HepG2 (cell line): Measurements from ENCODE around the gene STK36. TPM values are rescaled to one million over a fixed set of nuclear protein-coding genes. Genes with fewer than 3 reads are reported as not detected.

Source experiments
- HNRNPH1 ChIP-seq: fragments of 200-400 bp; formaldehyde crosslinking; optimal IDR thresholded peaks from 2 replicates; pipeline ENCODE3; 2017; ENCODE audit warnings: mild to moderate bottlenecking, low read depth, low read length
- PCBP2 ChIP-seq: fragments of 200-400 bp; formaldehyde crosslinking; optimal IDR thresholded peaks from 2 replicates; pipeline ENCODE3; 2018; ENCODE audit warnings: low read length, low read depth; ENCODE audit not compliant: poor library complexity, severe bottlenecking
- RFX1 ChIP-seq: fragments of 450-650 bp; IDR thresholded peaks from 2 replicates; pipeline ENCODE4 v1.6.1; 2017
- TARDBP ChIP-seq: sonication (generic); formaldehyde crosslinking; IDR thresholded peaks from 2 replicates; pipeline ENCODE4 v1.8.0; 2022; ENCODE audit warnings: mild to moderate bottlenecking, missing genetic modification reagents
- ZFP36 ChIP-seq: fragments of 150-350 bp; IDR thresholded peaks from 2 replicates; pipeline ENCODE4 v1.6.1; 2018; ENCODE audit warnings: borderline replicate concordance, low read length, low read depth; ENCODE audit not compliant: partially characterized antibody
- ZNF503 ChIP-seq: sonication (generic); formaldehyde crosslinking; IDR thresholded peaks from 2 replicates; pipeline ENCODE4 v1.4.0; 2020; ENCODE audit warnings: missing genetic modification reagents
- ZNF704 ChIP-seq: sonication (generic); formaldehyde crosslinking; IDR thresholded peaks from 2 replicates; pipeline ENCODE4 v1.8.1; 2023; ENCODE audit warnings: mild to moderate bottlenecking, inconsistent platforms, moderate library complexity, missing genetic modification reagents, borderline replicate concordance
- ZNF879 ChIP-seq: sonication (generic); formaldehyde crosslinking; IDR thresholded peaks from 2 replicates; pipeline ENCODE4 v1.8.1; 2023; ENCODE audit warnings: missing genetic modification reagents
- polyA plus RNA-seq, 8 experiments: library from polyadenylated mRNA; depleted of rRNA in 3 of 8; stranded (reverse) in 7 of 8; unstranded in 1 of 8; fragments of >200 nt; fragmentation: Illumina TruSeq in 4 of 8; extraction: Trizol in 4 of 8; gene quantifications; 2 replicates each; pipeline versions ENCODE4 v1.2.1 to v1.2.3, GENCODE V29; 2011 to 2016; ENCODE audit warnings: low read depth in 4 of 8, missing spikeins in 1 of 8, mixed read lengths in 1 of 8; ENCODE audit not compliant: insufficient read depth in 1 of 8
- total RNA-seq, 5 experiments: library from RNA; depleted of rRNA; stranded (reverse); fragments of >200 nt; fragmentation: Illumina TruSeq; extraction: Trizol; gene quantifications; 2 replicates each; pipeline ENCODE4 v1.2.3, GENCODE V29; 2016; ENCODE audit warnings: low read depth in 1 of 5
- TF ChIP-seq, protein P1 (sequence below): IDR thresholded peaks from 2 replicates; pipeline ENCODE4 v1.4.0; 2020; ENCODE audit warnings: mild to moderate bottlenecking, missing genetic modification reagents
- TF ChIP-seq, protein P2 (sequence below): sonication (generic); formaldehyde crosslinking; conservative IDR thresholded peaks from 2 replicates; pipeline ENCODE4 v1.4.0; 2020; ENCODE audit warnings: missing genetic modification reagents
- TF ChIP-seq, protein P3 (sequence below): sonication (generic); formaldehyde crosslinking; IDR thresholded peaks from 2 replicates; pipeline ENCODE4 v1.4.0; 2020; ENCODE audit warnings: mild to moderate bottlenecking, missing genetic modification reagents

Gene STK36
- total and polyA plus RNA-seq, 2 of the 13 experiments (the other 11 are each of a cell fraction or from before 2014, with no cell fraction given): 45.9 to 83.5 TPM

DNA sequence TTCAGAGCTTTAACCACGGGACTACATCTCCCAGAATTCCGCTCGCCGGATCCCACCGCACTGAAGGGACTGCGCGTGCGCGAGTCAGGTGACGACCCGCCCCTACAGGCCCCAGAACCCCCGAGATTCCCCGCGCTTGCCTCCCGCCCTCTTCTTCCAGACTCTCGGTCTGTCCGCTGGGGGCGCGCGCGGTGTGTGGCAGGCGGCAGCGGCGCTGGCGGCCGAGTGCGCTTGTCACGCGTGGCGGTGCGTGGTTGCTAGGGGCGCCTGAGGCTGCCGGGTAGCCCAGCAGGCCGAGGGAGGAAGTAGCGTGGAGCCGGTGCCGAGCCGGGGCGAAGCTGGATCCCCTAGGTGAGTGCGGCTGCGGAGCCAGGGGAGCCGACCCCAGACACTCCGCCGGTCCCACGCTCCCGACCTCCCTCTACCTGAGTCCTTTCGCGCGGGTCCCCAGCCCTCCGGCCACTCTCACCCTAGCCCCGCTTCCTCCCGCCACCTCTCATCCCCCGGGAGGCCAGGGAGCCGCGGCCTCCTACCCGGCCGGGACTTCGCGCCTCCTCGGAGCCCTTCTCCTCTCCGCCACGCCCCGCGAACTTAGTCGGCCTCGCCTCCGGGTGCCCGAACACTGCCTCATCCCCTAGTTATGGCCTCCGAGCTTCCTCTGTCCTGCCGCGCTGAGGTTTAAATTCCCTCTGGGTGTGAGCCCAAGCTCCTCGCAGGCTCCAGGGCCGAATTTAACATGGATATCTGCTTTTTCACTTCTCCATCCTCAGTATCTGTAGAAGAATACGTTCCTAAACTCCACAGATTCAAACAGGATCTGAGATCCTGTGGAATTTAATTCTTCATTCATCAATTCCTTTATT is 39.0 kb downstream of the STK36 start, which contains the start of gene TTLL4 (continued):
- TF ChIP-seq, protein P1, sequence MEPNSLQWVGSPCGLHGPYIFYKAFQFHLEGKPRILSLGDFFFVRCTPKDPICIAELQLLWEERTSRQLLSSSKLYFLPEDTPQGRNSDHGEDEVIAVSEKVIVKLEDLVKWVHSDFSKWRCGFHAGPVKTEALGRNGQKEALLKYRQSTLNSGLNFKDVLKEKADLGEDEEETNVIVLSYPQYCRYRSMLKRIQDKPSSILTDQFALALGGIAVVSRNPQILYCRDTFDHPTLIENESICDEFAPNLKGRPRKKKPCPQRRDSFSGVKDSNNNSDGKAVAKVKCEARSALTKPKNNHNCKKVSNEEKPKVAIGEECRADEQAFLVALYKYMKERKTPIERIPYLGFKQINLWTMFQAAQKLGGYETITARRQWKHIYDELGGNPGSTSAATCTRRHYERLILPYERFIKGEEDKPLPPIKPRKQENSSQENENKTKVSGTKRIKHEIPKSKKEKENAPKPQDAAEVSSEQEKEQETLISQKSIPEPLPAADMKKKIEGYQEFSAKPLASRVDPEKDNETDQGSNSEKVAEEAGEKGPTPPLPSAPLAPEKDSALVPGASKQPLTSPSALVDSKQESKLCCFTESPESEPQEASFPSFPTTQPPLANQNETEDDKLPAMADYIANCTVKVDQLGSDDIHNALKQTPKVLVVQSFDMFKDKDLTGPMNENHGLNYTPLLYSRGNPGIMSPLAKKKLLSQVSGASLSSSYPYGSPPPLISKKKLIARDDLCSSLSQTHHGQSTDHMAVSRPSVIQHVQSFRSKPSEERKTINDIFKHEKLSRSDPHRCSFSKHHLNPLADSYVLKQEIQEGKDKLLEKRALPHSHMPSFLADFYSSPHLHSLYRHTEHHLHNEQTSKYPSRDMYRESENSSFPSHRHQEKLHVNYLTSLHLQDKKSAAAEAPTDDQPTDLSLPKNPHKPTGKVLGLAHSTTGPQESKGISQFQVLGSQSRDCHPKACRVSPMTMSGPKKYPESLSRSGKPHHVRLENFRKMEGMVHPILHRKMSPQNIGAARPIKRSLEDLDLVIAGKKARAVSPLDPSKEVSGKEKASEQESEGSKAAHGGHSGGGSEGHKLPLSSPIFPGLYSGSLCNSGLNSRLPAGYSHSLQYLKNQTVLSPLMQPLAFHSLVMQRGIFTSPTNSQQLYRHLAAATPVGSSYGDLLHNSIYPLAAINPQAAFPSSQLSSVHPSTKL (CRISPR knock-in tag): peak; percentile 80
- TF ChIP-seq, protein P2, sequence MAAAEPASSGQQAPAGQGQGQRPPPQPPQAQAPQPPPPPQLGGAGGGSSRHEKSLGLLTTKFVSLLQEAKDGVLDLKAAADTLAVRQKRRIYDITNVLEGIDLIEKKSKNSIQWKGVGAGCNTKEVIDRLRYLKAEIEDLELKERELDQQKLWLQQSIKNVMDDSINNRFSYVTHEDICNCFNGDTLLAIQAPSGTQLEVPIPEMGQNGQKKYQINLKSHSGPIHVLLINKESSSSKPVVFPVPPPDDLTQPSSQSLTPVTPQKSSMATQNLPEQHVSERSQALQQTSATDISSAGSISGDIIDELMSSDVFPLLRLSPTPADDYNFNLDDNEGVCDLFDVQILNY (CRISPR knock-in tag): peak; percentile 91
- peak; percentile 87; the same call in 1 of the 2 replicates for TF ChIP-seq ZNF704 (CRISPR knock-in tag)
- TF ChIP-seq HNRNPH1: no peak
- TF ChIP-seq ZNF503 (CRISPR knock-in tag): no peak; the same call in 1 of the 2 replicates
- no peak for TF ChIP-seq PCBP2
- TF ChIP-seq ZNF879 (CRISPR knock-in tag): no peak
- TF ChIP-seq TARDBP (CRISPR knock-in tag): peak; percentile 74
- TF ChIP-seq, protein P3, sequence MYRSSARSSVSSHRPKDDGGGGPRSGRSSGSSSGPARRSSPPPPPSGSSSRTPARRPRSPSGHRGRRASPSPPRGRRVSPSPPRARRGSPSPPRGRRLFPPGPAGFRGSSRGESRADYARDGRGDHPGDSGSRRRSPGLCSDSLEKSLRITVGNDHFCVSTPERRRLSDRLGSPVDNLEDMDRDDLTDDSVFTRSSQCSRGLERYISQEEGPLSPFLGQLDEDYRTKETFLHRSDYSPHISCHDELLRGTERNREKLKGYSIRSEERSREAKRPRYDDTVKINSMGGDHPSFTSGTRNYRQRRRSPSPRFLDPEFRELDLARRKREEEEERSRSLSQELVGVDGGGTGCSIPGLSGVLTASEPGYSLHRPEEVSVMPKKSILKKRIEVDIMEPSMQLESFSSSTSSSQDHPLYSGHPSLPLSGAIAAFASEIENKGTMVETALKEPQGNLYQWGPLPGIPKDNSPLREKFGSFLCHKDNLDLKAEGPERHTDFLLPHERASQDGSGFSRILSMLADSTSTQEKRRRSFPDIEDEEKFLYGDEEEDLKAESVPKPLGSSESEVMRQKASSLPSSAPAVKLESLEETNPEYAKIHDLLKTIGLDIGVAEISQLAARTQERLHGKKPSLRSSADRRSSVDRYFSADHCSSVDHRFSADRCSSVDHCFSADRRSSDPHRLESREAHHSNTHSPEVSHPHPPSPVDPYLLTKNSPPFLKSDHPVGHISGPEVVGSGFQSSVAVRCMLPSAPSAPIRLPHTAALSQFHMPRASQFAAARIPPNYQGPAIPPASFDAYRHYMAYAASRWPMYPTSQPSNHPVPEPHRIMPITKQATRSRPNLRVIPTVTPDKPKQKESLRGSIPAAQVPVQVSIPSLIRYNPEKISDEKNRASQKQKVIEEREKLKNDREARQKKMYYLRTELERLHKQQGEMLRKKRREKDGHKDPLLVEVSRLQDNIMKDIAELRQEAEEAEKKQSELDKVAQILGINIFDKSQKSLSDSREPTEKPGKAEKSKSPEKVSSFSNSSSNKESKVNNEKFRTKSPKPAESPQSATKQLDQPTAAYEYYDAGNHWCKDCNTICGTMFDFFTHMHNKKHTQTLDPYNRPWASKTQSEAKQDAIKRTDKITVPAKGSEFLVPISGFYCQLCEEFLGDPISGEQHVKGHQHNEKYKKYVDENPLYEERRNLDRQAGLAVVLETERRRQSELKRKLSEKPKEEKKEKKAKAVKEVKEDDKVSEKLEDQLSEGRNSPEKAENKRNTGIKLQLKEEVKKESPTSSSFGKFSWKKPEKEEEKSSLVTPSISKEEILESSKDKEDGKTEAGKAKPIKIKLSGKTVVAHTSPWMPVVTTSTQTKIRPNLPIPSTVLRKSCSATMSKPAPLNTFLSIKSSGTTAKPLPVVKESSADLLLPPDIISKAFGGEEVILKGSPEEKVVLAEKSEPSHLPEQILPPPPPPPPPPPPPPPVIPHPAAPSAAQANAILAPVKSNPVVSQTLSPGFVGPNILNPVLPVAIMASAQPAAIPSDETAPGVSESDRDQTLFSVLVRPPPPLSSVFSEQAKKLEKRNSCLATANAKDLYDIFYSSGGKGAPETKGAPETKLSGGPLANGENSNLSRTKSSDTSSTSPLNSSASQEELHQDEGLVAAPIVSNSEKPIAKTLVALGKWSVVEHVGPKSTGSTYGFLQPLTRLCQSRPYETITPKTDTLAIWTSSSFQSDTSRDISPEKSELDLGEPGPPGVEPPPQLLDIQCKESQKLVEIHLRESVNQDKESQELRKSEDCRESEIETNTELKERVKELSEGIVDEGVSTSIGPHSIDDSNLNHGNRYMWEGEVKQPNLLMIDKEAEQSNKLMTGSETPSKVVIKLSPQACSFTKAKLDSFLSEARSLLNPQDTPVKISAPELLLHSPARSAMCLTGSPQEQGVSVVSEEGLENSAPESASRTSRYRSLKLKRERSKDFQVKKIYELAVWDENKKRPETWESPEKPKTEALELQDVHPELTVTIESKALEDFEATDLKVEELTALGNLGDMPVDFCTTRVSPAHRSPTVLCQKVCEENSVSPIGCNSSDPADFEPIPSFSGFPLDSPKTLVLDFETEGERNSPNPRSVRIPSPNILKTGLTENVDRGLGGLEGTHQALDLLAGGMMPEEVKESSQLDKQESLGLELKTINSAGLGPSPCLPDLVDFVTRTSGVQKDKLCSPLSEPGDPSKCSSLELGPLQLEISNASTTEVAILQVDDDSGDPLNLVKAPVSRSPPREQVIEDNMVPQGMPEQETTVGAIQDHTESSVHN (CRISPR knock-in tag): peak; percentile 96
- TF ChIP-seq RFX1: peak; percentile 63; the same call in 1 of the 2 replicates
- TF ChIP-seq ZFP36: no peak
